Measurements from ENCODE around the gene RAB7B.

DNA sequence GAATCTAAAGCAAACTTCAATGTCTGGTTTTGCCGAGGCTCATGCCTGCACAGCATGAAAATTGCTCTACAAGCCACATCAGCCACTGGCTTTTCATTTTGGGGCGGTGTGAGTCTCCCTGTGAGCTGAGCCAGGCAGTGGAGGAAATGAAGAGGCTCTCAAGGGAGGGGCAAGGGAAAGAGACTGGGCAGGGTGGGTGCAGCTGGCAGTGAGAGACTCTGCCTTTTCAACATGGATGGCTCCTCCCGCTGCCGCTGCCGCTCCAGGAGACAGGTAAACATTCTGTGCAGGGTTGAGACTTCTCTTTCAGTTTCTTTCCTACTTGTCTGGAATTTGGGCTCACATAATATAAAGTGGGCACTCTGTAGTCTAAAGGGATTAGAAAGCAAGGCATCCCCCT is 31.8 kb upstream of the RAB7B start:
- TF ChIP-seq CTCF (IDR thresholded peaks at IDR 0.05) (no peak), EZH2 (IDR thresholded peaks at IDR 0.05) (no peak), EZH2phosphoT487 (IDR thresholded peaks at IDR 0.05) (no peak)

Data from neural progenitor cell (in vitro differentiated cells).